H1 (cell line): Measurements from ENCODE around the gene KLF18. TPM values are rescaled to one million over a fixed set of nuclear protein-coding genes. Genes with fewer than 3 reads are reported as not detected.

ENCODE experiments used
- CTCF ChIA-PET: fragments of 300-600 bp; sonication (Branson Sonifier 250); formaldehyde crosslinking; loops from one replicate; lab custom pipeline; 2021; ENCODE audit not compliant: partially characterized antibody; lab: Charles Lee
- POLR2A ChIA-PET: fragments of 300-600 bp; sonication (Branson Sonifier 250); formaldehyde crosslinking; loops from one replicate; lab custom pipeline; 2021; ENCODE audit warnings: inconsistent platforms; ENCODE audit not compliant: partially characterized antibody; lab: Charles Lee
- DNase-seq, 2 experiments: peaks; one replicate each; pipeline versions ENCODE4 v3.0.0 to v3.0.0-alpha.2; 2010 to 2022; ENCODE audit warnings: low spot score in 2 of 2, low read depth in 1 of 2, mixed read lengths in 1 of 2
- FAIRE-seq: peaks from 2 replicates; lab custom pipeline; 2011; peaks lifted over from hg19 to GRCh38; lab: Jason Lieb, UNC
- H2AFZ ChIP-seq: 2 replicates; pipeline ENCODE4 v1.8.1; 2012; ENCODE audit warnings: low read length, inconsistent platforms
- H2AK5ac ChIP-seq: 2 replicates; pipeline ENCODE4 v1.6.1; 2013; ENCODE audit warnings: low read depth, low read length
- H2BK120ac ChIP-seq: replicated peaks from 2 replicates; pipeline ENCODE3; 2013; ENCODE audit warnings: low read depth, low read length, inconsistent platforms
- H2BK12ac ChIP-seq: 2 replicates; pipeline ENCODE4 v1.6.1; 2013; ENCODE audit warnings: low read depth, low read length
- H2BK15ac ChIP-seq: 2 replicates; pipeline ENCODE4 v1.6.1; 2013; ENCODE audit warnings: low read length
- H2BK20ac ChIP-seq: 2 replicates; pipeline ENCODE4 v1.6.1; 2013; ENCODE audit warnings: low read length
- H2BK5ac ChIP-seq: 2 replicates; pipeline ENCODE4 v1.6.1; 2013; ENCODE audit warnings: low read depth, low read length
- H3K14ac ChIP-seq: 2 replicates; pipeline ENCODE4 v1.6.1; 2013; ENCODE audit warnings: inconsistent platforms; ENCODE audit not compliant: insufficient read length
- H3K18ac ChIP-seq: 2 replicates; pipeline ENCODE4 v1.6.1; 2013; ENCODE audit warnings: low read length; ENCODE audit errors: extremely low read depth
- H3K23ac ChIP-seq: 2 replicates; pipeline ENCODE4 v1.6.1; 2013; ENCODE audit warnings: inconsistent platforms; ENCODE audit not compliant: insufficient read length
- H3K23me2 ChIP-seq: 2 replicates; pipeline ENCODE4 v1.6.1; 2013; ENCODE audit warnings: low read depth, low read length
- H3K27ac ChIP-seq: 2 replicates; pipeline ENCODE4 v1.6.1; 2011; ENCODE audit warnings: low read depth, low read length, inconsistent platforms
- H3K27me3 ChIP-seq, 4 experiments: replicated peaks in 1 of 4; 1 replicate in 1 of 4; 2 replicates in 3 of 4; pipeline versions ENCODE4 v1.6.1 to v1.8.1; 2011 to 2013; ENCODE audit warnings: low read length in 3 of 4, mild to moderate bottlenecking in 3 of 4, inconsistent platforms in 2 of 4, mixed read lengths in 2 of 4, moderate library complexity in 1 of 4; ENCODE audit not compliant: control insufficient read depth in 3 of 4, insufficient read depth in 3 of 4; ENCODE audit errors: extremely low read depth in 1 of 4
- H3K36me3 ChIP-seq, 4 experiments: 2 replicates each; pipeline versions ENCODE4 v1.6.1 to v1.8.1; 2011 to 2013; ENCODE audit warnings: mild to moderate bottlenecking in 4 of 4, low read length in 3 of 4, moderate library complexity in 2 of 4, control low read depth in 1 of 4, inconsistent platforms in 1 of 4; ENCODE audit not compliant: insufficient read depth in 4 of 4, control insufficient read depth in 2 of 4
- H3K4ac ChIP-seq: replicated peaks from 2 replicates; pipeline ENCODE3; 2013; ENCODE audit warnings: low read length, low read depth, mixed read lengths, inconsistent platforms; ENCODE audit not compliant: insufficient read length
- H3K4me1 ChIP-seq, 4 experiments: replicated peaks in 1 of 4; 1 replicate in 1 of 4; 2 replicates in 3 of 4; pipeline versions ENCODE4 v1.6.1 to v1.8.1; 2011 to 2013; ENCODE audit warnings: low read length in 3 of 4, inconsistent platforms in 2 of 4, mixed read lengths in 1 of 4; ENCODE audit not compliant: insufficient read depth in 4 of 4, control insufficient read depth in 3 of 4
- H3K4me2 ChIP-seq, 2 experiments: 2 replicates each; pipeline versions ENCODE4 v1.6.1 to v1.8.1; 2011 to 2013; ENCODE audit warnings: low read depth in 2 of 2, low read length in 2 of 2, control low read depth in 1 of 2, inconsistent platforms in 1 of 2, mild to moderate bottlenecking in 1 of 2; ENCODE audit not compliant: insufficient read depth in 1 of 2
- H3K4me3 ChIP-seq, 4 experiments: fragments of 200-600, 300-600 bp in 1 of 4; sonication (generic), shearing (Covaris generic), sonication (Bioruptor Twin) in 1 of 4; 2 replicates each; pipeline versions ENCODE4 v1.5.1 to v1.8.1; 2011 to 2016; ENCODE audit warnings: low read length in 4 of 4, low read depth in 3 of 4, control low read depth in 2 of 4, inconsistent platforms in 2 of 4, mild to moderate bottlenecking in 2 of 4, mixed read lengths in 1 of 4, moderate library complexity in 1 of 4; ENCODE audit not compliant: insufficient read depth in 2 of 4; ENCODE audit errors: extremely low read depth in 1 of 4
- H3K56ac ChIP-seq: replicated peaks from 2 replicates; pipeline ENCODE3; 2013; ENCODE audit warnings: low read depth, mild to moderate bottlenecking, mixed read lengths, low read length, inconsistent platforms; ENCODE audit not compliant: insufficient read length
- H3K79me1 ChIP-seq: 2 replicates; pipeline ENCODE4 v1.6.1; 2013; ENCODE audit warnings: low read depth, low read length, control low read depth
- H3K79me2 ChIP-seq, 2 experiments: 2 replicates each; pipeline versions ENCODE4 v1.6.1 to v1.8.1; 2012 to 2013; ENCODE audit warnings: low read length in 2 of 2, mild to moderate bottlenecking in 2 of 2, inconsistent platforms in 1 of 2; ENCODE audit not compliant: insufficient read depth in 2 of 2, control insufficient read depth in 1 of 2
- H3K9ac ChIP-seq, 4 experiments: replicated peaks in 1 of 4; 1 replicate in 1 of 4; 2 replicates in 3 of 4; pipeline versions ENCODE4 v1.6.1 to v1.8.1; 2011 to 2013; ENCODE audit warnings: low read depth in 3 of 4, low read length in 3 of 4, control low read depth in 2 of 4, mild to moderate bottlenecking in 2 of 4, moderate library complexity in 2 of 4, inconsistent platforms in 1 of 4; ENCODE audit errors: extremely low read depth in 1 of 4
- H3K9me3 ChIP-seq, 2 experiments: 2 replicates each; pipeline versions ENCODE4 v1.6.1 to v1.8.1; 2012 to 2013; ENCODE audit warnings: mild to moderate bottlenecking in 2 of 2, moderate library complexity in 2 of 2, control low read depth in 1 of 2, inconsistent platforms in 1 of 2, low read depth in 1 of 2, low read length in 1 of 2, mixed read lengths in 1 of 2; ENCODE audit not compliant: insufficient read depth in 2 of 2
- H4K20me1 ChIP-seq, 2 experiments: replicated peaks in 1 of 2; 2 replicates each; pipeline versions ENCODE3 to v1.8.1; 2011 to 2013; ENCODE audit warnings: inconsistent platforms in 2 of 2, low read length in 2 of 2, mild to moderate bottlenecking in 1 of 2; ENCODE audit not compliant: insufficient read depth in 2 of 2, control insufficient read depth in 1 of 2
- H4K5ac ChIP-seq: 2 replicates; pipeline ENCODE4 v1.6.1; 2013; ENCODE audit warnings: low read length, low read depth, mixed read lengths, inconsistent platforms; ENCODE audit not compliant: insufficient read length
- H4K8ac ChIP-seq: 2 replicates; pipeline ENCODE4 v1.8.0; 2013; ENCODE audit warnings: mild to moderate bottlenecking, moderate library complexity, low read length, inconsistent platforms; ENCODE audit not compliant: insufficient read depth; ENCODE audit errors: extremely low read depth
- H4K91ac ChIP-seq: replicated peaks from 2 replicates; pipeline ENCODE3; 2013; ENCODE audit warnings: low read length, mixed read lengths, inconsistent platforms; ENCODE audit not compliant: insufficient read length
- BACH1 ChIP-seq: IDR thresholded peaks from 2 replicates; pipeline ENCODE4 v1.6.1; 2012; ENCODE audit warnings: low read length, improper control_type of control experiment
- HDAC6 ChIP-seq: IDR thresholded peaks from one replicate; pipeline ENCODE4 v1.7.1; 2012; ENCODE audit warnings: low read depth, mild to moderate bottlenecking, inconsistent platforms, low read length, moderate library complexity
- NANOG ChIP-seq: IDR thresholded peaks from 2 replicates; pipeline ENCODE4 v1.6.1; 2011; ENCODE audit warnings: low read length, low read depth, mild to moderate bottlenecking, inconsistent platforms; ENCODE audit not compliant: insufficient read depth, poor library complexity, severe bottlenecking
- POLR2A ChIP-seq, 2 experiments: IDR thresholded peaks; 1 replicate in 1 of 2; 2 replicates in 1 of 2; pipeline ENCODE4 v1.6.1; 2011; ENCODE audit warnings: low read depth in 2 of 2, low read length in 2 of 2, mild to moderate bottlenecking in 2 of 2; ENCODE audit errors: control extremely low read depth in 1 of 2
- POU5F1 ChIP-seq: IDR thresholded peaks from 2 replicates; pipeline ENCODE4 v1.6.1; 2011; ENCODE audit warnings: low read depth, mild to moderate bottlenecking, low read length, moderate library complexity
- RXRA ChIP-seq: IDR thresholded peaks from 2 replicates; pipeline ENCODE4 v1.6.1; 2011; ENCODE audit warnings: low read depth, mild to moderate bottlenecking, low read length, moderate library complexity; ENCODE audit not compliant: insufficient read depth
- SP1 ChIP-seq: IDR thresholded peaks from 2 replicates; pipeline ENCODE4 v1.6.1; 2011; ENCODE audit warnings: low read depth, low read length
- TAF1 ChIP-seq: IDR thresholded peaks from 2 replicates; pipeline ENCODE4 v1.6.1; 2011; ENCODE audit warnings: mild to moderate bottlenecking, low read depth, low read length
- ZNF274 ChIP-seq: IDR thresholded peaks from 2 replicates; pipeline ENCODE4 v1.7.0; 2012; ENCODE audit warnings: low read length, borderline replicate concordance; ENCODE audit errors: extremely low read depth
- WGBS, 2 experiments: shearing (Covaris generic) in 1 of 2; methylation state at CpG; one replicate each; pipeline versions ENCODE4 v1.1.6 to v1.1.7; 2013 to 2015; ENCODE audit warnings: low lambda C conversion rate in 2 of 2, mixed read lengths in 2 of 2, inconsistent platforms in 1 of 2, low coverage in 1 of 2, missing lambda C conversion rate in 1 of 2; ENCODE audit not compliant: insufficient replicate concordance in 2 of 2, insufficient coverage in 1 of 2, insufficient read length in 1 of 2; ENCODE audit errors: extremely low coverage in 1 of 2, missing lambda C conversion rate in 1 of 2; 5-methylcytosine and 5-hydroxymethylcytosine counted together
- polyA plus RNA-seq, 7 experiments: library from polyadenylated mRNA; depleted of rRNA in 3 of 7; stranded (reverse) in 5 of 7; unstranded in 2 of 7; fragments of >200 nt in 5 of 7; fragments of 200-250 nt in 2 of 7; gene quantifications; 1 replicate in 5 of 7; 2 replicates in 1 of 7; 4 replicates in 1 of 7; pipeline versions ENCODE4 v1.2.1 to v1.2.3, GENCODE V29; 2011 to 2013; ENCODE audit warnings: missing spikeins in 2 of 7, mixed read lengths in 2 of 7
- total RNA-seq: library from RNA; stranded (reverse); fragmentation: NEBNext Ultra II Directional; extraction: Animal tissue kit (Norgen Biotek cat#: 25700); gene quantifications from 2 replicates; pipeline ENCODE4 v1.2.1, GENCODE V29; 2021

The KLF18 gene
- total and polyA plus RNA-seq, 2 of the 8 experiments (the other 6 are each of a cell fraction or from before 2014, with no cell fraction given), result 0.09 to 0.15 TPM

GRCh38 chr1:44152692-44153091 lies 11.3 kb upstream of the KLF18 start:
- no peak overlapping the region for H3K27ac ChIP-seq
- no peak overlapping the region for H4K91ac ChIP-seq
- no peak overlapping the region for H3K9ac ChIP-seq
- H4K20me1 ChIP-seq, result no peaks in the 10 kb centered on the region
- H3K9me3 ChIP-seq, result no peaks in the 10 kb centered on the region
- no peak overlapping the region for H4K5ac ChIP-seq
- no peak overlapping the region; the same call in 1 of the 2 replicates for H2BK12ac ChIP-seq
- H2BK15ac ChIP-seq, result no peak overlapping the region
- FAIRE-seq (no peak), DNase-seq (no peak)
- 92% methylated on average over 1 of the region's 1 CpG; no CpG with 5 or more reads in 1 of the 2 experiments for WGBS, 2 experiments
- H3K36me3 ChIP-seq, result no peaks in the 10 kb centered on the region
- H3K56ac ChIP-seq, result no peak overlapping the region
- no peaks in the 10 kb centered on the region for H3K79me2 ChIP-seq
- H2BK20ac ChIP-seq, result no peak overlapping the region
- no peak overlapping the region for H3K18ac ChIP-seq
- H3K4me2 ChIP-seq, result no peak overlapping the region
- H3K4me1 ChIP-seq, result peaks cover 0 to 9% (median 0%) of the 10 kb centered on the region in 4 experiments; a peak in 1 of 7 replicates
- H2BK5ac ChIP-seq, result no peak overlapping the region
- CTCF ChIA-PET, result interaction anchor here (2.7 kb wide), 1 partner anchor 17 kb away, joined by 8 read pairs; no protein-coding TSS in a partner anchor
- no peak overlapping the region for H3K14ac ChIP-seq
- no peak overlapping the region for H2BK120ac ChIP-seq
- no peak for TF ChIP-seq POLR2A (IDR thresholded peaks at IDR 0.05; ENCODE audit: control extremely low read depth in 1 of 2, low read depth in 2 of 2, low read length in 2 of 2)
- no peak for TF ChIP-seq HDAC6
- no peak for TF ChIP-seq TAF1
- TF ChIP-seq RXRA, result no peak
- no peak for TF ChIP-seq POU5F1
- no peak for TF ChIP-seq SP1
- TF ChIP-seq ZNF274, result no peak
- no peak for TF ChIP-seq BACH1
- no peak for TF ChIP-seq NANOG
- TF ChIP-seq, all 59 proteins: peak for 0
- Histone ChIP-seq H2AK5ac (no peak overlapping the region), H3K27me3 (no peaks in the 10 kb centered on the region), H3K79me1 (no peaks in the 10 kb centered on the region), H2AFZ (no peak overlapping the region), H4K8ac (no peak overlapping the region), H3K4me3 (no peak overlapping the region), H3K4ac (no peak overlapping the region), H3K23me2 (no peaks in the 10 kb centered on the region), H3K23ac (no peak overlapping the region)
- POLR2A ChIA-PET, result interaction anchor here (1.2 kb wide), 1 partner anchor 17 kb away, joined by 3 read pairs; no protein-coding TSS in a partner anchor
